ENCODE results near the gene PTPRK. TPM values are rescaled to one million over a fixed set of nuclear protein-coding genes. Genes with fewer than 3 reads are reported as not detected.

Gene PTPRK
- total and polyA plus RNA-seq, 2 of the 13 experiments (the other 11 are each of a cell fraction or from before 2014, with no cell fraction given): 43.6 to 98.3 TPM

- no peak for TF ChIP-seq JARID2 (CRISPR knock-in tag; IDR thresholded peaks at IDR 0.05; ENCODE audit: insufficient replicate concordance)
- peak; percentile 21; the same call in 1 of the 2 replicates for TF ChIP-seq TFAP4 (IDR thresholded peaks at IDR 0.05; ENCODE audit: borderline replicate concordance, low read depth)
- no peak for TF ChIP-seq GLMP (CRISPR knock-in tag; IDR thresholded peaks at IDR 0.05; ENCODE audit: borderline replicate concordance)
- TF ChIP-seq LRRFIP1 (CRISPR knock-in tag; conservative IDR thresholded peaks at IDR 0.05): no peak
- no peak for TF ChIP-seq REXO4 (CRISPR knock-in tag; IDR thresholded peaks at IDR 0.05; ENCODE audit: borderline replicate concordance)
- TF ChIP-seq ZNF281 (CRISPR knock-in tag; IDR thresholded peaks at IDR 0.05; ENCODE audit: borderline replicate concordance): no peak
- peak; percentile 79; the same call in 1 of the 2 replicates for TF ChIP-seq MLXIP (CRISPR knock-in tag; IDR thresholded peaks at IDR 0.05; ENCODE audit: borderline replicate concordance)
- no peak for TF ChIP-seq MIXL1 (CRISPR knock-in tag; IDR thresholded peaks at IDR 0.05)
- peak; percentile 30; the same call in 1 of the 2 replicates for TF ChIP-seq ZNF704 (CRISPR knock-in tag; IDR thresholded peaks at IDR 0.05; ENCODE audit: borderline replicate concordance)
- TF ChIP-seq TRIM24 (CRISPR knock-in tag; IDR thresholded peaks at IDR 0.05): no peak
- 0 out of 2 replicates have a peak, but pooled peaks have one; percentile 1 for TF ChIP-seq FOXM1 (CRISPR knock-in tag; IDR thresholded peaks at IDR 0.05)
- TF ChIP-seq JUND (CRISPR knock-in tag; IDR thresholded peaks at IDR 0.05): no peak
- TF ChIP-seq THAP11 (CRISPR knock-in tag; IDR thresholded peaks at IDR 0.05): 0 out of 2 replicates have a peak, but pooled peaks have one; percentile 6
- 0 out of 2 replicates have a peak, but pooled peaks have one; percentile 65 for TF ChIP-seq ZNF234 (CRISPR knock-in tag; conservative IDR thresholded peaks at IDR 0.05)
- no peak for TF ChIP-seq EED (CRISPR knock-in tag; IDR thresholded peaks at IDR 0.05)
- no peak for TF ChIP-seq SNAPC2 (CRISPR knock-in tag; IDR thresholded peaks at IDR 0.05)
- TF ChIP-seq ZSCAN22 (CRISPR knock-in tag; IDR thresholded peaks at IDR 0.05): no peak
Measured at GRCh38 chr6:128519132-128519930, 1.1 kb downstream of the PTPRK start (continued).

All from HepG2 (cell line).